HG03460 (cell line): ENCODE measurements around the gene MIDN.
A peak's percentile ranks its signal among the peaks of the same experiment; 100 is the strongest.
"Not testable (repeated sequence)": the region's sequence is repeated elsewhere in the genome, so short reads cannot be mapped to it uniquely, and the experiment has no call there.

Source experiments
- ATAC-seq: cut with Tn5 transposase; IDR thresholded peaks from one replicate; pipeline ENCODE4 v1.9.1; 2021; ENCODE audit not compliant: unreplicated experiment

MIDN gene

GRCh38 chr19:1245494-1246264 is 2.7 kb upstream of the MIDN start:
- no peak for ATAC-seq

DNA sequence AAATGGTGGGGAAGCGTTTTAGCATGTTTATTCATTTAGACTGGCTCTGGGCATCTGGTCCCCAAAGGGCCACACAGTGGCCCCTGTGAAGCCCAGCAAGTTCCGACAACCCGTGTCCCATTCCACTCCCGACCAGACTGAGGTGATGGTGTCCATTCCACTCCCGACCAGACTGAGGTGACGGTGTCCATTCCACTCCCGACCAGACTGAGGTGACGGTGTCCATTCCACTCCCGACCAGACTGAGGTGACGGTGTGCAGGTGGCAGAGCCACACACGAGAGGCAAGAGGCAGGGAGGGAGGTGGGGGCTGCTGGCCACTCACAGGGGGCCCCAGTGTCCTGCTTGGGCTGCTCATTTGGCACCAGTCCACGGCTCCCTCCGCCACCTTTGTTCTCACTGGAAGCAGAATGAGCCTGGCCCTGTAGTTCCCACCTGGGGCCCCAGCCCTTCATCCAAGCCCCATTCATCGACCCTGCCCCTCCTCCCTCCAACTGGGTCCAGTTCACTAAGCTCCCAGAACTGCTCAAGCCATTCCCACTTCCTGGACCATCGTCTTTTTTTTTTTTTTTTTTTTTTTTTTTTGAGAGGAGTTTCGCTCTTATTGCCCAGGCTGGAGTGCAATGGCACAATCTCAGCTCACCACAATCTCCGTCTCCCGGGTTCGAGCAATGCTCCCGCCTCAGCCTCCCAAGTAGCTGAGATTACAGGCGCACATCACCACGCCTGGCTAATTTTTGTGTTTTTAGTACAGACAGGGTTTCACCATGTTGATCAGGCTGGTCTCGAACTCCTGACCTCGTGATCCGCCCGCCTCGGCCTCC is 1.9 kb upstream of the MIDN start:
- not testable (repeated sequence) for ATAC-seq

GRCh38 chr19:1247748-1248138 is 640 bp upstream of the MIDN start:
- no peak for ATAC-seq

DNA sequence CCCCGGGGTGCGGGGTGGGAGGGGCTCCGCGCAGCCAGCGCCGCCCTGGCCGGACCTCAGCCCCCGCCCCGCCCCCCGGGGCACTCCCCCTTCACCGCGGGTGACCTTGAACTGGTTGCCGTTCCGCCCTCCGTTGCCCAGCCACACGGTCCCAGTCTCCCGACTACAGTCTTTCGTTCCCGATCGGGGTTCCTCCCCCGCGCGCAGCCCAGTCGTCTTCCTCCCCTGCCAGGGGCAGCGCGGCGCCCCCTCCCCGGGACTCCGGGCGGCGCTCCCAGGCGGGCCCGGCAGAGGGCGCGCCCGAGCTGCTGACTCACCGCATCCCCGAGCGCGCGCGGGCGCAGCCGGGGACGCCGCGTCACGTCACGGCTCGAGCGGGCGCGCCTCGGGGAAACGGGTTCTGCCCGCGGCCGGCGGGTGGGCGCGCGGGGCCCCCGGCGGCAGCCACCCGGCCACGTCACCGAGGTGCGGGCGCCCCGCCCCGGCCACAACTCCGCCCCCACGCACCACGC is 459 bp downstream of the MIDN start:
- peak; percentile 24 for ATAC-seq

GRCh38 chr19:1249298-1249989 is 1.1 kb downstream of the MIDN start:
- ATAC-seq, result peak; percentile 37

GRCh38 chr19:1249990-1250436 is 1.6 kb downstream of the MIDN start:
- ATAC-seq, result no peak

DNA sequence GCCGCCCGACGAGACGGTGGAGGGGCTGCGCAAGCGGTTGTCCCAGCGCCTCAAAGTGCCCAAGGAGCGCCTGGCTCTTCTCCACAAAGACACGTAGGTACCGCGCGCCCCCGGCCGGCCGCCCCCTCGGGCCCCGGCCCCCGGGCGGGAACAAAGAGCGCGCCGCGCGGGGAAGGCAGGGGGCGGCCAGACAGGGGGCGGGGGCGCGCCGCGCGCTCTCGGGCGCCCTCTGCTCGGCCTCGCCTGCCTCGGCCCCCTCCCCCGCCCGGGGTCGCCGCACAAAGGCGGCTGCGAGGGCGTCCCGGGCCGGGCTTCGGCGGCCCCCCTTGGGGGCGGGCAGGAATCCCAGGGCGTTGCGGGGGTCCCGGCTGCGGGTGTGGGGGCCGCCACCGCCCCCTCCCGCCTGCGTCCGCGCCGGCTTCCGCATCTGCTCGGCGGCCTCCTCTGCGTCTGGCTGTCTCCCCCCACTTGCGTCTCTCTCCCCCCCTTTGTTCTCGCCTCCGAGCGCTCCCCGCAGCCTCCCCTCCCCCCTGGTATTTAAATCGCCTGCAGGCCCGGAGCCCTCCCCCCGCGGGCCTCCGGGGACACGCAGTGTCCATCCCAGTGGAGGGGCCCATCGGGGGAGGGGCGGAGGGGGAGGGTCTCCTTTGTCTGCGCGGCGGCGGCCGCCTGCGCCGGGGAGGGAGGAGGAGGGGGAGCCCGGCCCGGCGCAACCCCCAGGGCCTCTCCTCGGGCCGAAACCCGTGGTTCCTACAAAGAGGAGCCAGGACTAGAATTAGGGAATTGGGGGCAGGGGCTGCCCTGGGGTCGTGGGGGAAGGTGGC is 2.3 kb downstream of the MIDN start:
- no peak for ATAC-seq

- no peak for ATAC-seq
These were observed 3.2 kb downstream of the MIDN start for GRCh38 chr19:1251330-1252220.

- ATAC-seq, result no peak
These were observed 3.9 kb downstream of the MIDN start for GRCh38 chr19:1252221-1252820.

DNA sequence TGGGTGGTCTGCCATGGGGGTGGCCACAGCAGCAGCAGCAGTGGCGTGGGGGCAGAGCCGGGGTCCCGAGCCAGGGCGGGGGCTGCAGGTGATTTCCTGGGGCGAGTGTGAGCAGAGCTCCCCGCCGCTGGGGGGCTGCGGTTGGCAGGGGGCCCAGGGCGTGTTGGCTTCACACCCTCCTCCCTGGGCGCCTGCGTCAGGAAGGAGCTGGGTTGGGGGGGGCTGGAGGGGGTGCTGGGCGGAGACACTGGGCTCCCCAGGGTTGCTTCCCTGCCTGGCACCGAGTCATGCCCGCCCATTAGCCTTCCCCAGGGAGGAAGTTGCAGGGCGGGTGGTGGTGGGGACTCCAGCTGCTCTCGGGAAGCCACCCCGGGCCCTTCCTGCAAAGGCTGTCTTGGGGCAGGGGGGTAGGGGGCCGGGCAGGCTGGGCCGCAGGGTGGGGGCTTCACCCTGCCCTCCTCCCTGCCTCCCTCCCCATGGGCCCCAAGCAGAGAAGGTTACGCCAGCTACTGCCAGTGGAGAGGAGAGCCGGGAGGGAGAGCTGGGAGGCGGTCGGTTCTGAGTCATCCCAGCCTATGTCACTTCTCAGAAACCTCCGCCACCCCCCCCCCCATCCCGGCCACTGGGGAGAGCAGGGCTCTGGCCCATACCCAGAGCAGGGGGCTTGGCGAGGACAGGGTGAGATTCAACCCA is 4.6 kb downstream of the MIDN start:
- no peak for ATAC-seq

DNA sequence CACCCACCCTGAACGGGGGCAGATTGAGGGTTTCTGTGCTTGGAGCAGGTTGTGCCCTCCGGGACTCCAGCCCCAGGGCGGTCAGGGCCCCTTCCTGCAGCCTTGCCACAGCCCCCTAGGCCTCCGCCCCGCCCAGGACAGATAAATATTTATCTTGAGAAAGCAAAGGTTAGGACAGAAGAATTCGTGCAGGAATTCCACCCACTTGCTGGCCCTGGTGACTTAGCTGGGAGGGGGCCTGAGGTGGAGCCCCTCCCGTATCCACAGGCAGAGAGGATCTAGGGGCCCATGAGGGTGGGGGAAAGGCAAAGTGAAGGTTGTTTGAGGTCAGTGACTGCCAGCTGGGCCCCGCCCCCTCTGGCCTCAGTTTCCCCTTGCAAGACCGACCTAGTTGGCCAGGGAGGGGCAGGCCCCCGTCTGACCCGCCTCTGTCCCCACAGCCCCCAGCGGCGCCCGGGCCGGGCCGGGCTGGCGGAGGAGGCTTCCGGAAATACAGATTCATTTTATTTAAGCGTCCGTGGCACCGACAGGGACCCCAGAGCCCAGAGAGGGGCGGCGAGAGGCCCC is 5.2 kb downstream of the MIDN start:
- no peak for ATAC-seq

GRCh38 chr19:1254081-1254527 is 5.7 kb downstream of the MIDN start:
- no peak for ATAC-seq

GRCh38 chr19:1254530-1255185 is 6.3 kb downstream of the MIDN start:
- ATAC-seq, result no peak

GRCh38 chr19:1255186-1256161 is 7.1 kb downstream of the MIDN start:
- no peak for ATAC-seq

DNA sequence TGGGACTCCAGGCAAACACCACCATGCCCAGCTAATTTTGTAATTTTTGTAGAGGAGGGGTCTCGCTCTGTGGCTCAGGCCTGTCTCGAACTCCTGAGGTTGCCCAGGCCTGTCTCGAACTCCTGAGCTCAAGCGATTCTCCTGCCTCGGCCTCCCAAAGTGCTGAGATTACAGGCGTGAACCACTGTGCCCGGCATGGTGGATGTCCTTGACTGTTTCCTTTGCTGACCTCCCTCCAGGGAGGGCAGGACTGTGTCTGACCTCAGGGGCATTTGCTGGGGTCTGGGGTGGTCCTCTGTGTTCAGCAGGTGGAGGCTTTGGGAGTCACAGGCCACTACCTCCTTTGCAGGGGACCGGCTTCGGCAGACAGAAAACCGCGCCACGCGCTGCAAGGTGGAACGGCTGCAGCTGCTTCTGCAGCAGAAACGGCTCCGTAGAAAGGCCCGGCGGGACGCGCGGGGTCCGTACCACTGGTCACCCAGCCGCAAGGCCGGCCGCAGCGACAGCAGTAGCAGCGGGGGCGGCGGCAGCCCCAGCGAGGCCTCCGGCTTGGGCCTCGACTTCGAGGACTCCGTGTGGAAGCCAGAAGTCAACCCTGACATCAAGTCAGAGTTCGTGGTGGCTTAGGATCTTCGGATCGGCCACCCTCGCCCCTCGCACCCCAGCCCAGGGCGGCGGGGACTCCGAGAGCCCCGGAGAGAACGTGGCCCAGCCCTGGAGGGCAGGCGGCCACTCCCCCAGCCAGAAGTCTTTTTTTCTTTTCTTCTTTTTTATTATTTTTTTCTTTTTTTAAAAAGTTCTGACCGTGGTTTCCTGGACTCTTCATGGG is 8.5 kb downstream of the MIDN start:
- ATAC-seq, result no peak
